Motor neuron (in vitro differentiated cells): ENCODE measurements around the gene CACNA1I. TPM values are rescaled to one million over a fixed set of nuclear protein-coding genes. Genes with fewer than 3 reads are reported as not detected.

Source experiments
- ATAC-seq, 8 experiments: fragments of 200-7000 bp; cut with Tn5 transposase; replicated peaks in 6 of 8; 2 replicates each; pipeline ENCODE4 v1.8.0; 2021; ENCODE audit warnings: mild to moderate bottlenecking in 8 of 8, moderate library complexity in 8 of 8
- H3K27ac ChIP-seq, 2 donors: fragments of 250-450 bp; sonication (Bioruptor Pico); 2 replicates each; pipeline ENCODE4 v1.9.0; 2021; ENCODE audit warnings: antibody characterized with exemption in 2 of 2, mild to moderate bottlenecking in 2 of 2, moderate library complexity in 1 of 2
- H3K4me1 ChIP-seq, 2 donors: fragments of 250-450 bp; sonication (Bioruptor Pico); replicated peaks in 1 of 2; 2 replicates each; pipeline ENCODE4 v1.6.1; 2021; ENCODE audit warnings: antibody characterized with exemption in 2 of 2, mild to moderate bottlenecking in 2 of 2, moderate library complexity in 1 of 2
- H3K4me3 ChIP-seq, 5 donors: fragments of 250-450 bp; sonication (Bioruptor Pico); 2 replicates each; pipeline ENCODE4 v1.9.0; 2021; ENCODE audit warnings: antibody characterized with exemption in 5 of 5, mild to moderate bottlenecking in 5 of 5, moderate library complexity in 4 of 5
- WGBS, 10 experiments: fragments of 450-650 bp; shearing (Covaris generic); methylation state at CpG; one replicate each; pipeline ENCODE4 v1.0.0; 2022; 5-methylcytosine and 5-hydroxymethylcytosine counted together
- in situ Hi-C, 9 experiments: fragments of 400-800 bp; cut with MboI; loops; one replicate each; pipeline ENCODE4 v1.15.0; 2021; ENCODE audit warnings: low sequenced_read_pairs in 9 of 9, low pct_unique_long_range_greater_than_20kb in 2 of 9; ENCODE audit not compliant: unreplicated experiment in 9 of 9
- total RNA-seq, 8 experiments: library from RNA; unstranded; fragments of 300-600 nt; gene quantifications; 2 replicates each; pipeline versions ENCODE4 v1.2.3 to v1.2.4, GENCODE V29; 2022

Gene CACNA1I
- total RNA-seq, 8 experiments from 2014 or later, result 0.09 to 1.00 (median 0.24) TPM

GRCh38 chr22:39576027-39576426, 5.5 kb downstream of the CACNA1I start:
- H3K4me3 ChIP-seq, result no peak overlapping the region
- no peak overlapping the region for H3K27ac ChIP-seq
- H3K4me1 ChIP-seq, result no peaks in the 10 kb centered on the region
- 80 to 100% (median 96%) methylated on average over 1 to 2 of the region's 4 CpGs; no CpG with 5 or more reads in 6 of the 10 experiments for WGBS, 10 experiments
- in situ Hi-C loops, result no loop called here
- ATAC-seq, result no peak

DNA sequence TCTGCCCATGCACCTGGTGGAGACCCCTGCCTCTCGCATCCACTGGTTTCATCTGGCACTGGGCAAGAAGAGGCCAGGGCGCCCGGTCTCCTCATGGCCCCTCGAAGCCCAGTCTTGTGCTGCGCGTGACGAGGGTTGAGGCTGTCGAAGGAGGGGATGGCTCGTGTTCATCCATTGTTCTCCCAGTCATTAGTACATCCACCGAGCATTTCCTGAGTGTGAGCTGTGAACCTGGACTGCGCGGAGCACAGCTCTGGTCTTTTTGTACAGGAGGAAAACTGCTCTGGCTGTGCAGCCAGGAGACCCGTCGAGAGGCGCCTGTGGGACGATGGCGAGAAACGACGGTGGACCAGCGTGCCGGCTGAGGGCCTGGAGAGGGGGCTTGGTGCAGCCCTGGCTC, 6.8 kb downstream of the CACNA1I start:
- Histone ChIP-seq H3K4me3 (no peak overlapping the region), H3K4me1 (no peaks in the 10 kb centered on the region), H3K27ac (no peak overlapping the region)
- WGBS, 10 experiments, result 60 to 100% (median 73%) methylated on average over 1 to 9 of the region's 21 CpGs; no CpG with 5 or more reads in 6 of the 10 experiments
- in situ Hi-C loops, result no loop called here
- no peak for ATAC-seq

GRCh38 chr22:39577900-39578299, 7.3 kb downstream of the CACNA1I start:
- 87% methylated on average over 4 of the region's 7 CpGs; no CpG with 5 or more reads in 9 of the 10 experiments for WGBS, 10 experiments
- in situ Hi-C loops, result no loop called here
- Histone ChIP-seq H3K4me1 (no peaks in the 10 kb centered on the region), H3K4me3 (no peak overlapping the region), H3K27ac (no peak overlapping the region)
- no peak for ATAC-seq

DNA sequence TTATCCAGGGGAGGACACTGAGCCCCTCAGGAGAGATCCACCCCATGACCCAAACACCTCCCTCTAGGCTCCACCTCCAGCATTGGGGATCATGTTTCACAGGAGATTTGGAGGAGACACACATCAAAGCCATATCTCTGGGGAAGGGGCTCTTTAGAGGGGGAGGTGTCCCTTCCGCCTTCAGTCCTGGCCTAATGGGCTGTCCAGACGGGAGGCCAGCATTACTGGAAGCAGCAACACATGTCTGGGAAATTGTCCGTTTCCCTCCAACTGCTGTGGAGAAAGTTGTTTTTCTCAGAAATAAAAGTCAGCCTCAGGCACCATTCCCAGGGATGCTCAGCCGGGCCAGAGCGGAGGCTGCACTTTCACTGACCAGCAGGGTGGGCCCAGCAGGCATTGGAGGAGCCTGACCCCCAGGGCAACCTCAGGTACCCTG, 9.5 kb downstream of the CACNA1I start:
- peak in 2 of 8 experiments; percentile 24 to 59 for ATAC-seq
- in situ Hi-C loops, result no loop called here
- H3K4me1 ChIP-seq, result no peaks in the 10 kb centered on the region
- no peak overlapping the region for H3K27ac ChIP-seq
- WGBS, 10 experiments, result 20 to 73% (median 53%) methylated on average over 2 to 4 of the region's 5 CpGs; no CpG with 5 or more reads in 6 of the 10 experiments
- no peak overlapping the region for H3K4me3 ChIP-seq

DNA sequence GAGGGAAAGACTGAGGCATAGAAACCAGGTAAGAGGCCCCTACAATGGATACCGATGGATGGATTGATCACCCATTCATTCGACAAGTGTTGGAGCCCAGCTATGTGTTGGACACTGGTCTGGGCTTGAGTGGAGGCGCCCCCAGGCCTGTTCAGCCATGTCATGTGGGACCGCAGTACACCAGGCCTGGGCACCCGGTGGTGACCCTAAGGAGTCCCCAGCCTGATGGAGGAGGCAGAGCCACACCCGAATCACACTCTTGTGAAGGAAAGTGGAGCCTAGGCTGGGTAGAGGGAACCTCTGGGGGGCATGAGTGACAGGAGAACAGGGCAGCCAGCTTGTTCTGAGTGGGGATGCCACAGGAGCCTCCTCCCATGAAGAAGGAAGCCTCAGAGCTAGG, 10.2 kb downstream of the CACNA1I start:
- in situ Hi-C loops, result no loop called here
- H3K4me3 ChIP-seq, result no peak overlapping the region
- no peaks in the 10 kb centered on the region for H3K4me1 ChIP-seq
- no peak for ATAC-seq
- H3K27ac ChIP-seq, result no peak overlapping the region
- WGBS, 10 experiments, result 100% methylated on average over 1 of the region's 6 CpGs; no CpG with 5 or more reads in 9 of the 10 experiments

- ATAC-seq, result no peak
- Histone ChIP-seq H3K4me3 (no peak overlapping the region), H3K27ac (no peak overlapping the region), H3K4me1 (no peaks in the 10 kb centered on the region)
- in situ Hi-C loops, result no loop called here
- WGBS, 10 experiments, result 70 to 100% (median 80%) methylated on average over 1 to 4 of the region's 8 CpGs; no CpG with 5 or more reads in 4 of the 10 experiments
Observed at GRCh38 chr22:39581303-39581702, 10.8 kb downstream of the CACNA1I start.

DNA sequence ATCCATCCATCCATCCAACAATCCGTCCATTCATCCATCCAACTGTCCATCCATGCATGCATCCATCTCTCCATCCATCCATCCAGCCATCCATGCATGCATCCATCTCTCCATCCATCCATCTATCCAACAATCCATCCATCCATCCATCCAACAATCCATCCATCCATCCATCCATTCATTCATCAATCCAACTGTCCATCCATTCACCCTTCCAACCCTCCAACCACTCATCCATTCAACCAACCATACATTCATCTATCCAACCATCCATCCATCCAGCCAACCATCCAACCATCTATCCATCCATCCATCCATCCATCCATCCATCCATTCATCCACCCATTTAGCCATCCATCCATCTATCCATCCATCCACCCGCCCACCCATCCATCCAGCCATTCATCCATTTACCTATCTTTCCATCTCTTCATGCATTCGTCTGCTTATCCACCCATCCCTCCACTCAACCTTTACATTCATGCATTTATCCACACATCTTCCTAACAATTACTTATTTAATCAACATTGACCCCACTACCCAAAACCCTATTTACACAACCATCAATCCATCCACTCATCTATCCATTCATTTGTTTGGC, 12.6 kb downstream of the CACNA1I start:
- 0 to 80% (median 27%) methylated on average over 2 to 3 of the region's 3 CpGs; no CpG with 5 or more reads in 1 of the 10 experiments for WGBS, 10 experiments
- Histone ChIP-seq H3K4me1 (peaks cover 0 to 2% of the 10 kb centered on the region in 2 donors), H3K4me3 (no peak overlapping the region), H3K27ac (no peak overlapping the region)
- ATAC-seq, result no peak
- in situ Hi-C loops, result no loop called here

- WGBS, 10 experiments, result 50% methylated on average over 2 of the region's 11 CpGs; no CpG with 5 or more reads in 9 of the 10 experiments
- in situ Hi-C loops, result no loop called here
- ATAC-seq, result peak in 5 of 8 experiments; percentile 45 to 80 (median 71)
- Histone ChIP-seq H3K27ac (no peak overlapping the region), H3K4me3 (no peak overlapping the region), H3K4me1 (peaks cover 18 to 43% of the 10 kb centered on the region in 2 donors)
Observed at GRCh38 chr22:39589875-39590274, 19.3 kb downstream of the CACNA1I start.

GRCh38 chr22:39592081-39593065, 21.8 kb downstream of the CACNA1I start:
- H3K4me1 ChIP-seq, result peaks cover 18 to 40% of the 10 kb centered on the region in 2 donors
- in situ Hi-C loops, result no loop called here
- ATAC-seq, result peak in 7 of 8 experiments; percentile 61 to 92 (median 68)
- no peak overlapping the region for H3K4me3 ChIP-seq
- peak overlapping the region; percentile 1 to 58 for H3K27ac ChIP-seq
- 0 to 66% (median 35%) methylated on average over 1 to 15 of the region's 32 CpGs; no CpG with 5 or more reads in 2 of the 10 experiments for WGBS, 10 experiments

DNA sequence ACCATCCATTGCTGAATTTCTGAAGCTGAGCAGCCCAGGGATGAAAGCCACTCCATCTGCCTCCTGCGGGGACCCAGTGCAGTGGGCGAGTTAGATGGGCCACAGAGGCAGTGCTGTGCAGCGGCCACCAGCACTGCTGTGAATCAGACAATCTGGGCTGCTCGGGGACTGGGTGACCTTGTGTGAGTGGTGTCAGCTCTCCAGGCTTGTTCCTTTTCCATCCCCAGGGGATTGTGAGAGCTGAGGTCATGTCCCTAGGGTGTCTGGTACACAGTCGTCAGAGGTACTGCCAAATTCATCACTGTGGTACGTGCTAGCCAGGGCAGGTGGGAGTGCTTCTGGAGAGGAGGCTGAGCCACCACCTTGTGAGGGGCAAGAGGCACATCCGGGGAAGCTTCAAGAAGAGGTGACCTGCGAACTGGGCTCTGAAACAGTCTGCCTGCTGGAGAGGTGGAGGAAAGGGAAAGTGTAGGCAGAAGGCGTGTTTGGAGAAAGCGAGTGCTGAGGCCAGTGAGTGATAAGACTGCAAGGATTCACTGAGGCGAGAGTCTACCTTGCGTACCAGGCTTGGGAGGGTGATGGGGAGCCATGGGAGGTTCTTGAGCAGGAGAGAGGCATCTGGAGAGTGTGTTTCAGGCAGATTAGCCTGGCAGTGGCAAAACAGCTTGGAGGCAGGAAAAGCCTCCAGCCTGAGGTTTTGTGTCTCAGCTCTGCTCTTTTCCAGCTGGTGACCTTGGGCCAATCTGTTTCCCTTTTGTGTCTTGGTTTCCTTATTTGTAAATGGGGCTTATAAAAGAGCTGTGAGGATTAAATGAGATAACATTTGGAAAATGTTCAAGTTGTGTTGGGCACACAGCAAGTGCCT, 22.7 kb downstream of the CACNA1I start:
- Histone ChIP-seq H3K4me1 (peaks cover 18 to 40% of the 10 kb centered on the region in 2 donors), H3K4me3 (no peak overlapping the region), H3K27ac (peak overlapping the region in 1 of 2 donors; percentile 58)
- ATAC-seq, result peak in 6 of 8 experiments; percentile 13 to 41 (median 27)
- in situ Hi-C loops, result no loop called here
- WGBS, 10 experiments, result 60 to 100% (median 80%) methylated on average over 1 to 6 of the region's 12 CpGs; no CpG with 5 or more reads in 4 of the 10 experiments

GRCh38 chr22:39593931-39594285, 23.4 kb downstream of the CACNA1I start:
- Histone ChIP-seq H3K4me3 (no peak overlapping the region), H3K27ac (no peak overlapping the region), H3K4me1 (peaks cover 18 to 40% of the 10 kb centered on the region in 2 donors)
- WGBS, 10 experiments, result 40 to 100% (median 80%) methylated on average over 1 to 3 of the region's 6 CpGs; no CpG with 5 or more reads in 3 of the 10 experiments
- ATAC-seq, result no peak
- in situ Hi-C loops, result no loop called here

DNA sequence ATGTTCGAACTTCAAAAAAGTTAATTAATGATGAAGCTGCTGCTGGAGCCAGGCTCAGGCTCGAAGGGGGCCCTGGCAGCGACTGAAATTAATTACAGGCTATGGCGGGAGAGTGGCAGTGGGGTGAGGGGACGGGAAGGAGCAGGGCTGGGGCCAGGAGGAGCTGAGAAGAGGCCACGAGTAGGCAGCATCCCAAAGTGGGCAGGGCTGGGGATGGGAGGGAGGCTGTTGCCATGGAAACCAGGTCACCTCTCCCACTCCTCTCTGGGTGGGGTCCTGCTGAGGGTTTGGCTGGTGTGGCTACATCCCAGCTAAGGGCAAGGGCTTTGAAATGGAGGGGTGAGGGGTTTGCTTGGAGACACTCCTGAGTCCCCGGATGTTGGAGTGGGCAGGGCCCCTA, 23.9 kb downstream of the CACNA1I start:
- no peak overlapping the region for H3K27ac ChIP-seq
- in situ Hi-C loops, result no loop called here
- peaks cover 18 to 40% of the 10 kb centered on the region in 2 donors for H3K4me1 ChIP-seq
- 80% methylated on average over 1 of the region's 7 CpGs; no CpG with 5 or more reads in 9 of the 10 experiments for WGBS, 10 experiments
- no peak overlapping the region for H3K4me3 ChIP-seq
- ATAC-seq, result no peak
